Panc1 (cell line): ENCODE data around the gene ZNF316. TPM values are rescaled to one million over a fixed set of nuclear protein-coding genes. Genes with fewer than 3 reads are reported as not detected.

Experiments
- ATAC-seq: fragments of 200-7000 bp; cut with Tn5 transposase; 2 replicates; pipeline ENCODE4 v1.9.1; 2020; ENCODE audit warnings: mild to moderate bottlenecking, moderate library complexity
- BruUV-seq: library from RNA; stranded (reverse); fragments of 400-500 nt; replicated peaks from 2 replicates; lab custom pipeline; 2021; lab: Mats Ljungman, UMichigan
- CTCF ChIA-PET: fragments of 300-600 bp; sonication (Branson Sonifier 250); formaldehyde crosslinking; loops from one replicate; lab custom pipeline; 2022; ENCODE audit warnings: antibody characterized with exemption; lab: Charles Lee
- POLR2A ChIA-PET: fragments of 300-600 bp; sonication (Branson Sonifier 250); formaldehyde crosslinking; loops from one replicate; lab custom pipeline; 2022; ENCODE audit warnings: antibody characterized with exemption; lab: Charles Lee
- DNase-seq: peaks from one replicate; pipeline ENCODE4 v3.0.0-alpha.2; 2010; ENCODE audit warnings: low read depth, low spot score
- H3K27ac ChIP-seq: 2 replicates; pipeline ENCODE4 v1.5.1; 2011; ENCODE audit warnings: mild to moderate bottlenecking, low read length, inconsistent platforms
- H3K27me3 ChIP-seq: fragments of 200-500 bp; sonication (Bioruptor generic); 2 replicates; pipeline ENCODE4 v1.6.0; 2014; ENCODE audit warnings: low read length, inconsistent platforms; ENCODE audit not compliant: control insufficient read depth, insufficient read depth
- H3K36me3 ChIP-seq: fragments of 200-500 bp; sonication (Bioruptor generic); 2 replicates; pipeline ENCODE4 v1.5.1; 2014; ENCODE audit warnings: inconsistent platforms, mild to moderate bottlenecking, low read length, moderate library complexity; ENCODE audit not compliant: control insufficient read depth, insufficient read depth
- H3K4me1 ChIP-seq: 2 replicates; pipeline ENCODE4 v1.5.1; 2011; ENCODE audit warnings: inconsistent platforms, mild to moderate bottlenecking, low read length, moderate library complexity; ENCODE audit not compliant: control insufficient read depth, insufficient read depth
- H3K4me3 ChIP-seq, 2 experiments: 2 replicates each; pipeline ENCODE4 v1.5.1; 2011 to 2012; ENCODE audit warnings: low read depth in 2 of 2, low read length in 2 of 2, mild to moderate bottlenecking in 2 of 2, inconsistent platforms in 1 of 2, moderate library complexity in 1 of 2
- H3K9me3 ChIP-seq: fragments of 200-500 bp; sonication (Bioruptor generic); 2 replicates; pipeline ENCODE4 v1.5.1; 2014; ENCODE audit warnings: low read depth, mild to moderate bottlenecking, inconsistent platforms, low read length, moderate library complexity; ENCODE audit not compliant: control insufficient read depth, insufficient read depth
- POLR2AphosphoS5 ChIP-seq: IDR thresholded peaks from 2 replicates; pipeline ENCODE4 v1.6.1; 2012; ENCODE audit warnings: mild to moderate bottlenecking, low read depth, low read length, moderate library complexity
- SIN3A ChIP-seq: IDR thresholded peaks from 2 replicates; pipeline ENCODE4 v1.6.1; 2012; ENCODE audit warnings: low read depth, mild to moderate bottlenecking, low read length, moderate library complexity, borderline replicate concordance; ENCODE audit not compliant: insufficient read depth
- TCF7L2 ChIP-seq: IDR thresholded peaks from 2 replicates; pipeline ENCODE4 v1.6.1; 2011; ENCODE audit warnings: mild to moderate bottlenecking, low read depth, low read length, inconsistent platforms
- in situ Hi-C: cut with HindIII; loops from 2 replicates; pipeline ENCODE4 v1.10.0; 2016; ENCODE audit warnings: low sequenced_read_pairs, low pct_unique_long_range_greater_than_20kb
- intact Hi-C: fragments of 100-400 bp; cut with micrococcal nuclease; formaldehyde crosslinking; loops from one replicate; pipeline ENCODE4 v1.10.0; 2022; ENCODE audit not compliant: unreplicated experiment
- total RNA-seq: library from RNA; stranded (reverse); gene quantifications from one replicate; pipeline ENCODE4 v1.2.1, GENCODE V29; 2021; ENCODE audit not compliant: unreplicated experiment
- TF ChIP-seq, protein P1 (sequence below), 2 experiments: IDR thresholded peaks; 2 replicates each; pipeline ENCODE4 v1.6.1; 2011 to 2012; ENCODE audit warnings: low read depth in 2 of 2, control low read depth in 1 of 2, low read length in 1 of 2, mild to moderate bottlenecking in 1 of 2, moderate library complexity in 1 of 2; ENCODE audit not compliant: insufficient read depth in 1 of 2
- TF ChIP-seq, protein P2 (sequence below): fragments of 450-650 bp; IDR thresholded peaks from 2 replicates; pipeline ENCODE4 v1.5.1; 2017; ENCODE audit warnings: mild to moderate bottlenecking

ZNF316 gene
- total RNA-seq, 1 experiment from 2014 or later = 37.8 TPM

DNA sequence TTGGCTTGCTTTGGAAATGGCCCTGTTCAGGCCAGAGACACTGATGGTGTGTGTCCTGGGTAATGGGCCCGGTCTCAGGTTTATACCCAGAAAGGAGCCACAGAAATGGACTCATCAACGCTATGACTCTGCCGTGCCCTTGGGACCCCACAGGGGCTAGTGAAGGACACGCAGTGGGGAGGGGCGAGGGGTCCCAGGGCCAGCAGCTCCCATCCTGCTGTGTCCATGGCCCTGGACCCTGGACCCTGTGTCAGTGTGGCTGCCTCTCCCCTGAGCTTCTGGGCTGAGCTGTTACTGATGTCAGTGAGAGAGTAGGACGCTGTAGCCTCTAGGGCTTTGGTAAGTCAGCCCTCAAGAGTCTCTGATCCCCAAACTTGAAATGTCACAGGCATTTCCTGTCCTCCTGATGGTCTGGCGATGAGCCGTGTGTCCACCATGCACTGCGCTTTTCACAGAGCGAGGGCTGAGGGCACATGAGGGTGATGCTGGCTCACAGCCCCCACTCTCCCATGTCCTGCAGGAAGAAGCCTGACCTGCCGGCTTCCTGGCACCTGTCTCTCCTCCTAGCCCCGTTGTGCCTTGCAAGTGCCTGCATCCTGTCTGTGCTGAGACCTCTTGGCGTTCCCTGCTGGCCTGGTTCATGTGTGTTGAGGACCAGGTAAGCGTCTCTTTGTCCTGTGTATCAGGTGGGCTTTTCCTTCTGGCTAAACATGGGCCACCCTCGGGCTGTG, 4.4 kb downstream of the ZNF316 start:
- Histone ChIP-seq H3K36me3 (peaks cover 4% of the 10 kb centered on the region; the same call in 1 of the 2 replicates), H3K4me3 (no peak overlapping the region), H3K9me3 (no peaks in the 10 kb centered on the region), H3K4me1 (peaks cover 8% of the 10 kb centered on the region), H3K27me3 (no peaks in the 10 kb centered on the region), H3K27ac (no peak overlapping the region)
- no TSS peak for BruUV-seq
- CTCF ChIA-PET = no interaction called here
- ATAC-seq = no peak
- DNase-seq = no peak
- in situ Hi-C loops = no loop called here
- TF ChIP-seq TCF7L2 (no peak), POLR2AphosphoS5 (no peak), SIN3A (no peak)
- TF ChIP-seq, protein P1, sequence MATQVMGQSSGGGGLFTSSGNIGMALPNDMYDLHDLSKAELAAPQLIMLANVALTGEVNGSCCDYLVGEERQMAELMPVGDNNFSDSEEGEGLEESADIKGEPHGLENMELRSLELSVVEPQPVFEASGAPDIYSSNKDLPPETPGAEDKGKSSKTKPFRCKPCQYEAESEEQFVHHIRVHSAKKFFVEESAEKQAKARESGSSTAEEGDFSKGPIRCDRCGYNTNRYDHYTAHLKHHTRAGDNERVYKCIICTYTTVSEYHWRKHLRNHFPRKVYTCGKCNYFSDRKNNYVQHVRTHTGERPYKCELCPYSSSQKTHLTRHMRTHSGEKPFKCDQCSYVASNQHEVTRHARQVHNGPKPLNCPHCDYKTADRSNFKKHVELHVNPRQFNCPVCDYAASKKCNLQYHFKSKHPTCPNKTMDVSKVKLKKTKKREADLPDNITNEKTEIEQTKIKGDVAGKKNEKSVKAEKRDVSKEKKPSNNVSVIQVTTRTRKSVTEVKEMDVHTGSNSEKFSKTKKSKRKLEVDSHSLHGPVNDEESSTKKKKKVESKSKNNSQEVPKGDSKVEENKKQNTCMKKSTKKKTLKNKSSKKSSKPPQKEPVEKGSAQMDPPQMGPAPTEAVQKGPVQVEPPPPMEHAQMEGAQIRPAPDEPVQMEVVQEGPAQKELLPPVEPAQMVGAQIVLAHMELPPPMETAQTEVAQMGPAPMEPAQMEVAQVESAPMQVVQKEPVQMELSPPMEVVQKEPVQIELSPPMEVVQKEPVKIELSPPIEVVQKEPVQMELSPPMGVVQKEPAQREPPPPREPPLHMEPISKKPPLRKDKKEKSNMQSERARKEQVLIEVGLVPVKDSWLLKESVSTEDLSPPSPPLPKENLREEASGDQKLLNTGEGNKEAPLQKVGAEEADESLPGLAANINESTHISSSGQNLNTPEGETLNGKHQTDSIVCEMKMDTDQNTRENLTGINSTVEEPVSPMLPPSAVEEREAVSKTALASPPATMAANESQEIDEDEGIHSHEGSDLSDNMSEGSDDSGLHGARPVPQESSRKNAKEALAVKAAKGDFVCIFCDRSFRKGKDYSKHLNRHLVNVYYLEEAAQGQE (IDR thresholded peaks at IDR 0.05; ENCODE audit: insufficient read depth in 1 of 2, low read depth in 2 of 2, low read length in 1 of 2) = no peak
- TF ChIP-seq, protein P2, sequence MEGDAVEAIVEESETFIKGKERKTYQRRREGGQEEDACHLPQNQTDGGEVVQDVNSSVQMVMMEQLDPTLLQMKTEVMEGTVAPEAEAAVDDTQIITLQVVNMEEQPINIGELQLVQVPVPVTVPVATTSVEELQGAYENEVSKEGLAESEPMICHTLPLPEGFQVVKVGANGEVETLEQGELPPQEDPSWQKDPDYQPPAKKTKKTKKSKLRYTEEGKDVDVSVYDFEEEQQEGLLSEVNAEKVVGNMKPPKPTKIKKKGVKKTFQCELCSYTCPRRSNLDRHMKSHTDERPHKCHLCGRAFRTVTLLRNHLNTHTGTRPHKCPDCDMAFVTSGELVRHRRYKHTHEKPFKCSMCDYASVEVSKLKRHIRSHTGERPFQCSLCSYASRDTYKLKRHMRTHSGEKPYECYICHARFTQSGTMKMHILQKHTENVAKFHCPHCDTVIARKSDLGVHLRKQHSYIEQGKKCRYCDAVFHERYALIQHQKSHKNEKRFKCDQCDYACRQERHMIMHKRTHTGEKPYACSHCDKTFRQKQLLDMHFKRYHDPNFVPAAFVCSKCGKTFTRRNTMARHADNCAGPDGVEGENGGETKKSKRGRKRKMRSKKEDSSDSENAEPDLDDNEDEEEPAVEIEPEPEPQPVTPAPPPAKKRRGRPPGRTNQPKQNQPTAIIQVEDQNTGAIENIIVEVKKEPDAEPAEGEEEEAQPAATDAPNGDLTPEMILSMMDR = no peak
- intact Hi-C loops = no loop called here
- POLR2A ChIA-PET = no interaction called here

DNA sequence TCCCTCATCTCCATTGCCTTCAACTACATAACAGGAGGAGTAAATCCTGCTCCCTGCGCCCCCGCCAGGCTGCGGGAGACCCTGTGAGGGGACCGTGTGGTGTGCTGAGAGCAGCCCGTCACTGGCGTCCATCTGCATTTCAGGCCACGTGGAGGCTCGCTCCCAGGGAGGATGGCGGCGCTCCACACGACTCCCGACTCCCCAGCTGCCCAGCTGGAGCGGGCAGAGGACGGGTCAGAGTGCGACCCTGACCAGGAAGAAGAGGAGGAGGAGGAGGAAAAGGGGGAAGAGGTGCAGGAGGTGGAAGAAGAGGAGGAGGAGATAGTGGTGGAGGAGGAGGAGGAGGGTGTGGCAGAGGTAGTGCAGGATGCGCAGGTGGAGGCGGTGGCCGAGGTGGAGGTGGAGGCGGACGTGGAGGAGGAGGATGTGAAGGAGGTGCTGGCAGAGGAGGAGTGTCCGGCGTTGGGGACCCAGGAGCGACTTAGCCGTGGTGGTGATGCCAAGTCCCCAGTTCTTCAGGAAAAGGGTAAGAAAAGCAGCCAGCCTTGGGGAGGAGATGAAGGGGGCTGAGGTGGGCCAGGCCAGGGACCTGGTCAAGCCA, 5.2 kb downstream of the ZNF316 start:
- ChIA-PET POLR2A (no interaction called here), CTCF (no interaction called here)
- in situ Hi-C loops (no loop called here), intact Hi-C loops (no loop called here)
- DNase-seq = no peak
- Histone ChIP-seq H3K36me3 (peaks cover 4% of the 10 kb centered on the region; the same call in 1 of the 2 replicates), H3K27me3 (no peaks in the 10 kb centered on the region), H3K27ac (no peak overlapping the region), H3K4me1 (peaks cover 7% of the 10 kb centered on the region), H3K9me3 (no peaks in the 10 kb centered on the region), H3K4me3 (no peak overlapping the region)
- ATAC-seq = no peak
- no TSS peak for BruUV-seq
- no peak for TF ChIP-seq POLR2AphosphoS5
- no peak for TF ChIP-seq SIN3A
- no peak for TF ChIP-seq TCF7L2
- TF ChIP-seq, protein P1 (IDR thresholded peaks at IDR 0.05; ENCODE audit: insufficient read depth in 1 of 2, low read depth in 2 of 2, low read length in 1 of 2) = no peak
- TF ChIP-seq, protein P2 = no peak
